Endothelial cell of umbilical vein (primary cell): ENCODE data around the gene EML2.

Experiments used
- FOS ChIP-seq: IDR thresholded peaks from 2 replicates; pipeline ENCODE4 v1.6.1; 2011; ENCODE audit warnings: mild to moderate bottlenecking, low read length, moderate library complexity, borderline replicate concordance; ENCODE audit not compliant: insufficient read depth
- JUN ChIP-seq: IDR thresholded peaks from 2 replicates; pipeline ENCODE4 v1.6.1; 2011; ENCODE audit warnings: borderline replicate concordance, low read depth; ENCODE audit not compliant: insufficient read length, insufficient read depth
- POLR2AphosphoS5 ChIP-seq: IDR thresholded peaks from 2 replicates; pipeline ENCODE4 v1.6.1; 2012; ENCODE audit warnings: low read depth, mild to moderate bottlenecking, control low read depth, low read length, moderate library complexity; ENCODE audit not compliant: insufficient read depth
- TF ChIP-seq, protein P1 (sequence below), 2 donors: IDR thresholded peaks; 1 replicate in 1 of 2; 2 replicates in 1 of 2; pipeline ENCODE4 v1.5.1; 2011; ENCODE audit warnings: low read length in 2 of 2, mild to moderate bottlenecking in 2 of 2, moderate library complexity in 2 of 2, control low read depth in 1 of 2, inconsistent platforms in 1 of 2, low read depth in 1 of 2; ENCODE audit not compliant: insufficient read depth in 1 of 2; ENCODE audit errors: extremely low read depth in 1 of 2
- TF ChIP-seq, protein P2 (sequence below): IDR thresholded peaks from 2 replicates; pipeline ENCODE4 v1.6.1; 2011; ENCODE audit not compliant: insufficient read depth, insufficient read length

DNA sequence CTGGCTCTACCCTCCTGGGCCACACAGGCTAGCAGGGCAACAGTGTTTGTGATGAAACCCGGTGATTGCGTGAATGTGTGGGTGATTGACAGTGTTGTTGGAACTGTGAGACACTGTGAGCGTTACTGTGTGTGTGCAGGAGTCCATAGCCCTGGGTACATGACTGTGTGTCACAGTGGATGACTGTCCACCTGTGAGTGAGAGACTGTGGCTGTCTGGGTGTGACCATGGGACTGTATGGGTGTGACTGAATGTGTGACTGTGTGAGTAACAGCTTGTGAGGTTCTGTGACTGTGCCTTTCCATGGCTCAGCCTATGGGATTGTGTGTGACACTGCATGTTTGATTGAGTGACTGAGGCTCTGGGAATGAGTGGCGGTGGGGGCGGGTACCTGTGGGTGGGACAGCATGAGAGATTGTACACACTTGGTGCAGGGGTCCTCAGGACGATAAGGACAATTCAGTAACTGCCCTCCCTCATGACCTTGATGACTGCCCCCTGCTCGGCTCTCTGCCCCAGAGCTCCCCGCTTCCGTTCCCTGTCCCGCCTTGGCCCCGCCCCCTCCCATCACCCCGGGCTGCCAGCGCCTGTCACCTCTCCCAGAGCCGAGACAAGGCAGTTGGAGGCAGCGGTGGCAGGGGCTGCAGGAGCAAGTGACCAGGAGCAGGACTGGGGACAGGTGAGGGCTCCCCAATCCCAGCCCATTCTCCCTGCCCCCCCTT is 28.6 kb upstream of the EML2 start, which contains the start of gene GIPR:
- TF ChIP-seq, protein P1, sequence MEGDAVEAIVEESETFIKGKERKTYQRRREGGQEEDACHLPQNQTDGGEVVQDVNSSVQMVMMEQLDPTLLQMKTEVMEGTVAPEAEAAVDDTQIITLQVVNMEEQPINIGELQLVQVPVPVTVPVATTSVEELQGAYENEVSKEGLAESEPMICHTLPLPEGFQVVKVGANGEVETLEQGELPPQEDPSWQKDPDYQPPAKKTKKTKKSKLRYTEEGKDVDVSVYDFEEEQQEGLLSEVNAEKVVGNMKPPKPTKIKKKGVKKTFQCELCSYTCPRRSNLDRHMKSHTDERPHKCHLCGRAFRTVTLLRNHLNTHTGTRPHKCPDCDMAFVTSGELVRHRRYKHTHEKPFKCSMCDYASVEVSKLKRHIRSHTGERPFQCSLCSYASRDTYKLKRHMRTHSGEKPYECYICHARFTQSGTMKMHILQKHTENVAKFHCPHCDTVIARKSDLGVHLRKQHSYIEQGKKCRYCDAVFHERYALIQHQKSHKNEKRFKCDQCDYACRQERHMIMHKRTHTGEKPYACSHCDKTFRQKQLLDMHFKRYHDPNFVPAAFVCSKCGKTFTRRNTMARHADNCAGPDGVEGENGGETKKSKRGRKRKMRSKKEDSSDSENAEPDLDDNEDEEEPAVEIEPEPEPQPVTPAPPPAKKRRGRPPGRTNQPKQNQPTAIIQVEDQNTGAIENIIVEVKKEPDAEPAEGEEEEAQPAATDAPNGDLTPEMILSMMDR (IDR thresholded peaks at IDR 0.05; ENCODE audit: extremely low read depth in 1 of 2, insufficient read depth in 1 of 2, low read depth in 1 of 2, low read length in 2 of 2): no peak
- TF ChIP-seq, protein P2, sequence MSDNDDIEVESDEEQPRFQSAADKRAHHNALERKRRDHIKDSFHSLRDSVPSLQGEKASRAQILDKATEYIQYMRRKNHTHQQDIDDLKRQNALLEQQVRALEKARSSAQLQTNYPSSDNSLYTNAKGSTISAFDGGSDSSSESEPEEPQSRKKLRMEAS: no peak
- no peak for TF ChIP-seq FOS
- no peak for TF ChIP-seq JUN
- TF ChIP-seq POLR2AphosphoS5: no peak
